ENCODE results near the gene CCDC47.

Gene CCDC47

DNA sequence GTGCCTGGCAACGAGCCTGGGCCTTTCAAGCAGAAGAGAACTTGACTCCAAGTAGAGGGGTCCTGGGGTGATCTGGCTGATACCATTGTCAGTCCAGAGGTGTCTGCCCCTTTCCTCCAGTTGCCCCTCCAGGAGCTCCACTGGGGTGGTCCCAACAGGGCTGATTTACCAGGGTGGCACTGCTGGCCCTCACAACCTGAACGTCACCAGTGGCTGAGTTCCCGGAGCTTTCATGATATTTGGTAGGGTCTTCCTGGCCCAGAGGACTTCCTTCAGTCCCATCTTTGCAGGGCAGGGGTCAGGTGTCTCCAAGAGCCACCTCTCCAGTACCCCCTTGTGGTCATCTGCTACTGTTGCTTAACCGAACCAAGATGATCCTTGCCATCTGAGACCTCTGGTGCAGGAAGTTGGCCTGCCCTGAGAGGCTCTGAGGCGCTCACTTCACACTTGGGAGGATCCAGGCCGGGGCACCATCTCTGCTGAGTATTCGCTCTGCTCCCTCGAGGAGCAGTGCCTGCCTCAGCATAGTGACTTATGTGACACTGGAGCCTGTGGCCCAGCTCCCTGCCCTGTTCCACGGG, 76.9 kb downstream of the CCDC47 start:
- DNase-seq = no peak

DNA sequence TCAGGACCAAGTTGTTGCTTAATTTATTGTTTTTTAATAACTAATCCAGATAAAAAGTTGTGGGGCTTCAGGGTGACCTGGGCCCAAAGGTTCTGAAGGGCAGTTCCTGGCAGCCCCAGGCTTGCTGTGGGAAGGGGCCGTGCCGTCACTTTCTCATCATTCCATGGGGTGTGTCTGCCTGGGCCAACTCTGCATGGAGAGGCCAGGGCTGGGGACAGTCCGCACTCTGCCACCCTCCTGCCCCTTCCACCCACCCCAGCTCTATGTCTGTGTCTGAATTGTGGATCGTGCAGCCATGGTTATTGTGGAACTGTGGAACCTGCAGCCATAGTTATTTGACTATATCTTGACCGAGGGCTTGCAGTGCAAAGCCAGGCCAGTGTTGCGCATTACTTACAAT, 77.5 kb downstream of the CCDC47 start:
- no peak for DNase-seq
